Measurements from ENCODE around the gene LPIN1.

DNA sequence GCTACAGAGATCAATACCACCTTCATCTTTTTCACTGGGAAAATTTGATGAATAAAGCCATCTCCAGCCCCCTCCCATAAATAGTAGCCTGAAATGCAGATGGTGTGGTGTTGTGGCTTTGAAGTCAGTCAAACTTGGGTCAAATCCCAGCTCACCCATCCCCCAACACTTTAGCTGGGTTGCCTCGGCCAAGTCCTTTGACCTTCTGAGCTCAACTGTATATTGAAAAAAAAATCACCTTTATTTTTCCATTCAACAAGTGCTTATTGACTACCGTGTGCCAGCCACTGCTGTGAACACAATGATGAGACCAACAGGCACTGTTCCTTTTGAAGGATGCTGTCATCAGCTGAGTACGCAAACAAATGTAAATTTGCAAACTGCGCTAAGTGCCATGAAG lies 41.4 kb upstream of the LPIN1 start:
- TF ChIP-seq CTCF (IDR thresholded peaks at IDR 0.05; ENCODE audit: low read depth, low read length) = no peak
- TF ChIP-seq EZH2phosphoT487 (IDR thresholded peaks at IDR 0.05; ENCODE audit: low read depth) = no peak

All from OCI-LY3 (cell line).